HL-60 (cell line): Measurements from ENCODE around the gene P3H3.
A peak's percentile ranks its signal among the peaks of the same experiment; 100 is the strongest.

Source experiments
- DNase-seq, 2 experiments: peaks; one replicate each; pipeline ENCODE4 v3.0.0-alpha.2; 2010 to 2020; ENCODE audit warnings: low read depth in 1 of 2, low spot score in 1 of 2
- H3K27ac ChIP-seq: fragments of 250-450 bp; sonication (Bioruptor Pico); replicated peaks from 2 replicates; pipeline ENCODE4 v1.5.1; 2020; ENCODE audit warnings: mild to moderate bottlenecking, moderate library complexity
- H3K27me3 ChIP-seq: fragments of 250-450 bp; sonication (Bioruptor Pico); 2 replicates; pipeline ENCODE4 v1.5.1; 2021; ENCODE audit warnings: mild to moderate bottlenecking, moderate library complexity; ENCODE audit not compliant: insufficient read depth, poor library complexity, severe bottlenecking
- H3K4me3 ChIP-seq: replicated peaks from 2 replicates; pipeline ENCODE4 v1.5.1; 2011; ENCODE audit warnings: mild to moderate bottlenecking, control low read depth, low read length; ENCODE audit not compliant: insufficient read depth
- GABPA ChIP-seq: IDR thresholded peaks from 2 replicates; pipeline ENCODE4 v1.6.1; 2012; ENCODE audit warnings: low read depth
- POLR2AphosphoS5 ChIP-seq: IDR thresholded peaks from 2 replicates; pipeline ENCODE4 v1.6.1; 2012; ENCODE audit warnings: low read depth
- SPI1 ChIP-seq: IDR thresholded peaks from 2 replicates; pipeline ENCODE4 v1.6.1; 2012; ENCODE audit warnings: low read depth, mild to moderate bottlenecking, borderline replicate concordance
- TF ChIP-seq, protein P1 (sequence below): IDR thresholded peaks from 2 replicates; pipeline ENCODE4 v1.6.1; 2012; ENCODE audit warnings: low read depth; ENCODE audit not compliant: insufficient replicate concordance
- TF ChIP-seq, protein P2 (sequence below): IDR thresholded peaks from one replicate; pipeline ENCODE4 v1.5.1; 2011; ENCODE audit warnings: low read length, control low read depth, inconsistent platforms; ENCODE audit not compliant: insufficient read depth

The P3H3 gene

DNA sequence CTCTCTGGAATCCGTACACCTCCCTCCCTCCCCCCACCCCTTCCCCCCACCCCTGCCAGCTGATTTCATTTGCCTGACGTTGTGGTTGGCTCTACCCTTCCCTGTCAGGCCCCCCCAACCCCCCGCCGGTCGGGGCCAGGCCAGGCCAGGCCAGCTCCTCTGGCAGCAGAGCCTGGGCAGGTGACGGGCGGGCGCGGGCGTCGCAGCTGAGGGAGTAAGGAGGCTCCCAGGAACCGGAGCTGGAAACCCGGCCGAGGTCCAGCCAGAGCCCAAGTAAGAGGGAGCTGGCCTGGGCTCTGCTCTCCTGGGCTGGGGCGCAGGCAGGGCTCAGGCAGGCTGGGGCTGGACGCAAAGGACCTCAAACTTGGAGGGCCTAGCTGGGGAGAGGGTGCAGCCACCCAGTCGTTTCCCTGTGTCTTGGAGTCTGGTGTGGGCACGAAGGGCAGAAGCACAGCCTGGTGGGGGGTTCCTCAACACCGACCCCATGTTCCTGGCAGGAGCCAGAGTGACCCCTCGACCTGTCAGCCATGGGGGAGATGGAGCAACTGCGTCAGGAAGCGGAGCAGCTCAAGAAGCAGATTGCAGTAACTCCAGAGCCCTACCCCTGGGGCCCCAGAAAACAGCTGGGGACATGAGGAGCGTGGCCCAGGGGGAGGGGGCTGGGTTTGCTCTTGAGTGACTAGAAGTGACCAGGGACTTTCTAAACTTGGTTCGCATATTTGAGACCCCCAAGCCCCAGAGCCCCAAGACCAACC is 12.7 kb downstream of the P3H3 start, which contains the start of gene GNB3:
TSS of gene GNB3 (plus strand) at position 165 of the 755 bp plus-strand sequence. CDS start at position 528, 363 bp downstream.
- Histone ChIP-seq H3K27me3 (no peaks in the 10 kb centered on the region), H3K4me3 (no peak within 1 kb of the TSS), H3K27ac (no peak within 1 kb of the TSS)
- DNase-seq, result no peak
- TF ChIP-seq POLR2AphosphoS5 (no peak), GABPA (no peak), SPI1 (no peak)
- TF ChIP-seq, protein P1, sequence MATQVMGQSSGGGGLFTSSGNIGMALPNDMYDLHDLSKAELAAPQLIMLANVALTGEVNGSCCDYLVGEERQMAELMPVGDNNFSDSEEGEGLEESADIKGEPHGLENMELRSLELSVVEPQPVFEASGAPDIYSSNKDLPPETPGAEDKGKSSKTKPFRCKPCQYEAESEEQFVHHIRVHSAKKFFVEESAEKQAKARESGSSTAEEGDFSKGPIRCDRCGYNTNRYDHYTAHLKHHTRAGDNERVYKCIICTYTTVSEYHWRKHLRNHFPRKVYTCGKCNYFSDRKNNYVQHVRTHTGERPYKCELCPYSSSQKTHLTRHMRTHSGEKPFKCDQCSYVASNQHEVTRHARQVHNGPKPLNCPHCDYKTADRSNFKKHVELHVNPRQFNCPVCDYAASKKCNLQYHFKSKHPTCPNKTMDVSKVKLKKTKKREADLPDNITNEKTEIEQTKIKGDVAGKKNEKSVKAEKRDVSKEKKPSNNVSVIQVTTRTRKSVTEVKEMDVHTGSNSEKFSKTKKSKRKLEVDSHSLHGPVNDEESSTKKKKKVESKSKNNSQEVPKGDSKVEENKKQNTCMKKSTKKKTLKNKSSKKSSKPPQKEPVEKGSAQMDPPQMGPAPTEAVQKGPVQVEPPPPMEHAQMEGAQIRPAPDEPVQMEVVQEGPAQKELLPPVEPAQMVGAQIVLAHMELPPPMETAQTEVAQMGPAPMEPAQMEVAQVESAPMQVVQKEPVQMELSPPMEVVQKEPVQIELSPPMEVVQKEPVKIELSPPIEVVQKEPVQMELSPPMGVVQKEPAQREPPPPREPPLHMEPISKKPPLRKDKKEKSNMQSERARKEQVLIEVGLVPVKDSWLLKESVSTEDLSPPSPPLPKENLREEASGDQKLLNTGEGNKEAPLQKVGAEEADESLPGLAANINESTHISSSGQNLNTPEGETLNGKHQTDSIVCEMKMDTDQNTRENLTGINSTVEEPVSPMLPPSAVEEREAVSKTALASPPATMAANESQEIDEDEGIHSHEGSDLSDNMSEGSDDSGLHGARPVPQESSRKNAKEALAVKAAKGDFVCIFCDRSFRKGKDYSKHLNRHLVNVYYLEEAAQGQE, result no peak
- TF ChIP-seq, protein P2, sequence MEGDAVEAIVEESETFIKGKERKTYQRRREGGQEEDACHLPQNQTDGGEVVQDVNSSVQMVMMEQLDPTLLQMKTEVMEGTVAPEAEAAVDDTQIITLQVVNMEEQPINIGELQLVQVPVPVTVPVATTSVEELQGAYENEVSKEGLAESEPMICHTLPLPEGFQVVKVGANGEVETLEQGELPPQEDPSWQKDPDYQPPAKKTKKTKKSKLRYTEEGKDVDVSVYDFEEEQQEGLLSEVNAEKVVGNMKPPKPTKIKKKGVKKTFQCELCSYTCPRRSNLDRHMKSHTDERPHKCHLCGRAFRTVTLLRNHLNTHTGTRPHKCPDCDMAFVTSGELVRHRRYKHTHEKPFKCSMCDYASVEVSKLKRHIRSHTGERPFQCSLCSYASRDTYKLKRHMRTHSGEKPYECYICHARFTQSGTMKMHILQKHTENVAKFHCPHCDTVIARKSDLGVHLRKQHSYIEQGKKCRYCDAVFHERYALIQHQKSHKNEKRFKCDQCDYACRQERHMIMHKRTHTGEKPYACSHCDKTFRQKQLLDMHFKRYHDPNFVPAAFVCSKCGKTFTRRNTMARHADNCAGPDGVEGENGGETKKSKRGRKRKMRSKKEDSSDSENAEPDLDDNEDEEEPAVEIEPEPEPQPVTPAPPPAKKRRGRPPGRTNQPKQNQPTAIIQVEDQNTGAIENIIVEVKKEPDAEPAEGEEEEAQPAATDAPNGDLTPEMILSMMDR, result no peak

DNA sequence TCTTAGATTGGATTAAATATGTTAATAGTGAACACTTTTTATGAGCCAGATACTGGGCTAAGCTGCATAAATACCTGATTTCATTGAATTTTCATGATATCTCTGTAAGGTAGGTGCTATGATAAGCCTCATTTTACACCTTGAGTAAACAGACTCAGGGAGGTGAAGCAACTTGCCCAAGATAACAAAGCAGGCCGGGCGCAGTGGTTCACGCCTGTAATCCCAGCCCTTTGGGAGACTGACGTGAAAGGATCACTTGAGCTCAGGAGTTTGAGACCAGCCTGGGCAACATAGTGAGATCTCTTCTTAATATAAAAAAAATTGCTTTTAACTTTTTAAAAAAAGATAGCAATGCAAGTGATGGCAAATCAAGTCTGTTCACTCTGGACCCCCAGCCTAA is 13.9 kb downstream of the P3H3 start:
- no peaks in the 10 kb centered on the region for H3K27me3 ChIP-seq
- no peak overlapping the region for H3K4me3 ChIP-seq
- no peak for DNase-seq
- no peak overlapping the region for H3K27ac ChIP-seq
- no peak for TF ChIP-seq POLR2AphosphoS5
- TF ChIP-seq, protein P1, result no peak
- TF ChIP-seq GABPA, result no peak
- no peak for TF ChIP-seq SPI1
- TF ChIP-seq, protein P2, result no peak

DNA sequence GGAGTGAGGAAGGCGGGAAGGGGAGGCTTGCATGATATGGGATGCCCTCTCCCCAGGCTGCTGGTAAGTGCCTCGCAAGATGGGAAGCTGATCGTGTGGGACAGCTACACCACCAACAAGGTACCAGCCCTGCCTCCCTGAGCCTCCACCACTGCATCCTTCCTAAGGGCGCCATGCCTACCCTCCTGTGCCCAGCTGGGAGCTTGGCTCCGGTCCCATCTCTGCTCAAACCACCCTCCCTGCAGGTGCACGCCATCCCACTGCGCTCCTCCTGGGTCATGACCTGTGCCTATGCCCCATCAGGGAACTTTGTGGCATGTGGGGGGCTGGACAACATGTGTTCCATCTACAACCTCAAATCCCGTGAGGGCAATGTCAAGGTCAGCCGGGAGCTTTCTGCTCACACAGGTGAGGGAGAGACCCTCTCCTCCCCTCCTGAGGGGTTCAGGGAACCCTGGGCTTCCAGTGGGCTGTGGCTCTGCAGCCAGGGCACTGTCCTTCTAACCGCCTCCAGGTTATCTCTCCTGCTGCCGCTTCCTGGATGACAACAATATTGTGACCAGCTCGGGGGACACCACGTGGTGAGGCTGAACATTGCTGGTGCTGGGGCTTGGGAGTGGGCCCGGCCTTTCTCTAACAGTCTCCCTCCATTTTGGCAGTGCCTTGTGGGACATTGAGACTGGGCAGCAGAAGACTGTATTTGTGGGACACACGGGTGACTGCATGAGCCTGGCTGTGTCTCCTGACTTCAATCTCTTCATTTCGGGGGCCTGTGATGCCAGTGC is 15.1 kb downstream of the P3H3 start:
- Histone ChIP-seq H3K4me3 (no peak overlapping the region), H3K27me3 (no peaks in the 10 kb centered on the region), H3K27ac (no peak overlapping the region)
- no peak; the same call in 1 of the 2 replicates for TF ChIP-seq POLR2AphosphoS5
- TF ChIP-seq, protein P1, result no peak
- TF ChIP-seq, protein P2, result no peak
- no peak for TF ChIP-seq SPI1
- no peak for TF ChIP-seq GABPA
- peak in 1 of 2 experiments; percentile 39 for DNase-seq
